Measurements from ENCODE around the gene ABCD3.
"Not testable (repeated sequence)": the region's sequence is repeated elsewhere in the genome, so short reads cannot be mapped to it uniquely, and the experiment has no call there.

Gene ABCD3

DNA sequence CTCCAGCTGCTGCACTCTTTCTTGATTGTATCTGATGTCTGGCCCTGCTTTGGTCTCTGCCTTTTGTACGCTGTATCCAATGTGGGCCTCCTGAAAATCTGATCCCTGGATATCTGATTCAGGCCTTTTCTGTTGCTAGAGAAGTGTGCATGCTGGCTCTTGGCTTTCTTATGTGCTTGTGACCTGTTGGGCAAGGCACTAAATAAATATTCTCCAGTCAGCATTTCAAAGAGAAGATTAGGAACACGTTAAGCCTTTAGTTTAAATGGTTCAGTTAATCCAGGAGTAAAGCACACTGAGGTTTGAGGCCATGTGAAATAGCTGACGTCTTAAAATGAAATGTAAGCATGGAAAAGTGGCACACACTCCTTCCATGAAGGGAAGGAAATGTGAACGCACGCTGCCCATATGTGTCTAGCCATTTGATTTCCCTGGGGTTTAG is 132.6 kb downstream of the ABCD3 start:
- Histone ChIP-seq H3K36me3 (ENCODE audit: insufficient read depth, low read length) (no peaks in the 10 kb centered on the region), H3K4me1 (ENCODE audit: insufficient read depth, low read length) (peaks cover 35% of the 10 kb centered on the region), H3K9ac (ENCODE audit: low read depth, low read length) (no peak overlapping the region), H3K9me3 (ENCODE audit: control insufficient read depth, insufficient read depth, low read length) (no peaks in the 10 kb centered on the region)

GRCh38 chr1:94551449-94551848 is 133.3 kb downstream of the ABCD3 start:
- H3K9me3 ChIP-seq (ENCODE audit: control insufficient read depth, insufficient read depth, low read length) = no peaks in the 10 kb centered on the region
- H3K4me1 ChIP-seq (ENCODE audit: insufficient read depth, low read length) = peaks cover 35% of the 10 kb centered on the region
- H3K9ac ChIP-seq (ENCODE audit: low read depth, low read length) = no peak overlapping the region
- H3K36me3 ChIP-seq (ENCODE audit: insufficient read depth, low read length) = no peaks in the 10 kb centered on the region

- no peaks in the 10 kb centered on the region for H3K36me3 ChIP-seq (ENCODE audit: insufficient read depth, low read length)
- H3K9me3 ChIP-seq (ENCODE audit: control insufficient read depth, insufficient read depth, low read length) = no peaks in the 10 kb centered on the region
- no peak overlapping the region for H3K9ac ChIP-seq (ENCODE audit: low read depth, low read length)
- H3K4me1 ChIP-seq (ENCODE audit: insufficient read depth, low read length) = peaks cover 35% of the 10 kb centered on the region
These were observed 133.9 kb downstream of the ABCD3 start for GRCh38 chr1:94552071-94552586.

DNA sequence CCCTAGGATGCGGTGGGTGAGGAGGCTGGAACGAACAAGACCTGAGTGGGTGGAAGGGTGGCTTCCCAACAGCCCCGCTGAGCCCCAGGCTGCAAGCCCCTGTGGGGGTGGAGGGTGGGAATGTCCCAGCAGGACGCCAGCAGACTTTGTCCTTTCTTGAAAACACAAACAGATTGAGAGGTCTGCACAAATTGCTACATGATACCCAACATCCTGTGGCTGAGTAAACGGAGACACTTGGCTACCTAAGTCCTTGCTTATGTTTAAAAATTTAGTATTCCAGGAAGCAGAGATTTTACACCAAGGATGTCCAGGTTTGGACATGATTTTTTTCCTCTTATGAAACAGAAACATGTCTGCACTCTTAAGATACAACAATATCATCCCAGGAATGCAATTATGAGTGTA is 135.1 kb downstream of the ABCD3 start:
- no peak overlapping the region for H3K9ac ChIP-seq (ENCODE audit: low read depth, low read length)
- no peaks in the 10 kb centered on the region for H3K9me3 ChIP-seq (ENCODE audit: control insufficient read depth, insufficient read depth, low read length)
- no peaks in the 10 kb centered on the region for H3K36me3 ChIP-seq (ENCODE audit: insufficient read depth, low read length)
- H3K4me1 ChIP-seq (ENCODE audit: insufficient read depth, low read length) = peaks cover 35% of the 10 kb centered on the region

DNA sequence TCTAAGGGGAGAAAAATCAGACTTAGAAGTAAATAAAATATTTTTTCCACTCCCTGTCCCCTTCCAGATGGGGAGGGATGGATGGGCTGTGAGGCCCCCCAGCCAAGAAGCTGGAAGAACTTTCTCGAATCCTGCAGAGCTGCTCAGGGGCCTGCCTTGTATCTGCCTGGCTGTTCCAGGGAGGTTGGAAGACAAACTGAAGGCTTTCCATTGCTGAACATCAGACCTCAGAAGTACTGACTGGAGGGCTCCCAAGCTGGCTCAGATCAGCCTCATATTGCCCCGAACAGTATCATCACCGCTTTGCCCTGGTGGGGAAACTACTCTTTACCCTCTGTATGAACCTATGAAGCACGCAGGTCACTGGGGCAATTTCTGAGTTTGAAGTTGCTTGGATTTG is 135.7 kb downstream of the ABCD3 start:
- H3K4me1 ChIP-seq (ENCODE audit: insufficient read depth, low read length) = peaks cover 35% of the 10 kb centered on the region
- no peaks in the 10 kb centered on the region for H3K36me3 ChIP-seq (ENCODE audit: insufficient read depth, low read length)
- no peak overlapping the region for H3K9ac ChIP-seq (ENCODE audit: low read depth, low read length)
- no peaks in the 10 kb centered on the region for H3K9me3 ChIP-seq (ENCODE audit: control insufficient read depth, insufficient read depth, low read length)

DNA sequence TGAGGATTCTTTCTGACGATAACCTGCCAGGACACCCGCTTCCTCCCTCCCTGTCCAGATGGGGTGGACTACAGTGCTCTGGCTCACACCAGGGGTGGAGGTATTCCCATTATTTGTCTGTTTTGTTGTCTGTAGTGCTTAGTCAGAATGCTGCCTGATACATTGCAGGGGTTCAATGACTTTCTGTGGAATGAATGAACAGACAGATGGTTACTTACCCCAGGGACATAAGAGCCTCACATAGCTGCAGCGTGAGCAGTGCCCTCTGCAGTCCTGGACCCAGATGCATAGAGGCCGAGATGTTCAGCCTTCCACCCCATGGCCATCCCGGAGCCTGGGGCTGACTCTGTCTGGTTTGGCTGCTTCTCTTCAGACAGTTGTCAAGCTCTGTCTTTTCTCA is 136.4 kb downstream of the ABCD3 start:
- no peaks in the 10 kb centered on the region for H3K9me3 ChIP-seq (ENCODE audit: control insufficient read depth, insufficient read depth, low read length)
- no peak overlapping the region for H3K9ac ChIP-seq (ENCODE audit: low read depth, low read length)
- no peaks in the 10 kb centered on the region for H3K36me3 ChIP-seq (ENCODE audit: insufficient read depth, low read length)
- H3K4me1 ChIP-seq (ENCODE audit: insufficient read depth, low read length) = peaks cover 35% of the 10 kb centered on the region

- Histone ChIP-seq H3K36me3 (ENCODE audit: insufficient read depth, low read length) (no peaks in the 10 kb centered on the region), H3K4me1 (ENCODE audit: insufficient read depth, low read length) (peaks cover 35% of the 10 kb centered on the region), H3K9ac (ENCODE audit: low read depth, low read length) (no peak overlapping the region), H3K9me3 (ENCODE audit: control insufficient read depth, insufficient read depth, low read length) (no peaks in the 10 kb centered on the region)
These were observed 136.9 kb downstream of the ABCD3 start for GRCh38 chr1:94555091-94555490.

GRCh38 chr1:94559921-94560320 is 141.7 kb downstream of the ABCD3 start:
- no peaks in the 10 kb centered on the region for H3K36me3 ChIP-seq (ENCODE audit: insufficient read depth, low read length)
- H3K4me1 ChIP-seq (ENCODE audit: insufficient read depth, low read length) = peaks cover 3% of the 10 kb centered on the region; the same call in 1 of the 2 replicates
- no peaks in the 10 kb centered on the region for H3K9me3 ChIP-seq (ENCODE audit: control insufficient read depth, insufficient read depth, low read length)
- no peak overlapping the region for H3K9ac ChIP-seq (ENCODE audit: low read depth, low read length)

DNA sequence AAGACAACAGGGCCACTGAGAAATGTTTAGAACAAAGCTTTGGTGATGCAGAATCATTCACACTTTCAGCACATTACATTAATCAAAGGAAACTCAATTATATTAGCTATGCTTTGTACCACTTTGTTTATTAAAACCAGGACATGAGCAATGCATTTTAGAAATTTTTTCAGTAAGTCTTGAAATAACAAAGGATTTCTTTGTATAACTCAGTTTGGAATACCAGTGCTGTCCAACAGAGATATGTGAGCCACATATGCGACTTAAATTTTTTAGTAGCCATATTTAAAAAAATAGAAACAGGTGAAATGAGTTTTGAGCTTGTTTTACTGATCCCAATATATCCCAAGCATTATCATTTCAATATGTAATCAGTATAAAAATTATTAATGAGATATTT is 142.1 kb downstream of the ABCD3 start:
- Histone ChIP-seq H3K9ac (ENCODE audit: low read depth, low read length) (no peak overlapping the region), H3K4me1 (ENCODE audit: insufficient read depth, low read length) (no peaks in the 10 kb centered on the region; the same call in 1 of the 2 replicates), H3K36me3 (ENCODE audit: insufficient read depth, low read length) (no peaks in the 10 kb centered on the region), H3K9me3 (ENCODE audit: control insufficient read depth, insufficient read depth, low read length) (no peaks in the 10 kb centered on the region)

GRCh38 chr1:94562519-94563260 is 144.5 kb downstream of the ABCD3 start:
- H3K9me3 ChIP-seq (ENCODE audit: control insufficient read depth, insufficient read depth, low read length) = no peaks in the 10 kb centered on the region
- H3K4me1 ChIP-seq (ENCODE audit: insufficient read depth, low read length) = no peaks in the 10 kb centered on the region; the same call in 1 of the 2 replicates
- H3K36me3 ChIP-seq (ENCODE audit: insufficient read depth, low read length) = no peaks in the 10 kb centered on the region
- H3K9ac ChIP-seq (ENCODE audit: low read depth, low read length) = no peak overlapping the region

DNA sequence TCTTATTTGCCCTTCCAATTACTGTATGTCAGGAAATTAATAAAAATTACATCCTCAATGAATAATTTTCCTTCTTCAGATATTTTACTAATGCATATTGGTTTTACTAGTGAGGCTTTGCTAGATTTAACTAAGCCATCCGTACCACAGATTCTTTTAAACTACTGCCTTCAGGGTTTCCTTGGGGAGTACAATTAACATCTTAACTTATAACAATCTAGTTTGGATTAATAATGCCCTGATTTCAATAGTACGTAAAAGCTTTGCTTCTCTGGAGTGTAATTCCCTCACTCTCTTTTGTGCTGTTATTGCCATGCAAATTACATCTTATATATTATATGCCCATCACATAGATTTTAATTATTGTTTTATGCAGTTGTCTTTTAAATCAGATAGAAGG is 147.7 kb downstream of the ABCD3 start:
- no peaks in the 10 kb centered on the region for H3K36me3 ChIP-seq (ENCODE audit: insufficient read depth, low read length)
- no peak overlapping the region for H3K9ac ChIP-seq (ENCODE audit: low read depth, low read length)
- H3K4me1 ChIP-seq (ENCODE audit: insufficient read depth, low read length) = no peaks in the 10 kb centered on the region
- H3K9me3 ChIP-seq (ENCODE audit: control insufficient read depth, insufficient read depth, low read length) = no peaks in the 10 kb centered on the region

- not testable (repeated sequence) for H3K9me3 ChIP-seq (ENCODE audit: control insufficient read depth, insufficient read depth, low read length); H3K36me3 ChIP-seq (ENCODE audit: insufficient read depth, low read length); H3K9ac ChIP-seq (ENCODE audit: low read depth, low read length); H3K4me1 ChIP-seq (ENCODE audit: insufficient read depth, low read length)
These were observed 148.2 kb downstream of the ABCD3 start for GRCh38 chr1:94566436-94566835.

DNA sequence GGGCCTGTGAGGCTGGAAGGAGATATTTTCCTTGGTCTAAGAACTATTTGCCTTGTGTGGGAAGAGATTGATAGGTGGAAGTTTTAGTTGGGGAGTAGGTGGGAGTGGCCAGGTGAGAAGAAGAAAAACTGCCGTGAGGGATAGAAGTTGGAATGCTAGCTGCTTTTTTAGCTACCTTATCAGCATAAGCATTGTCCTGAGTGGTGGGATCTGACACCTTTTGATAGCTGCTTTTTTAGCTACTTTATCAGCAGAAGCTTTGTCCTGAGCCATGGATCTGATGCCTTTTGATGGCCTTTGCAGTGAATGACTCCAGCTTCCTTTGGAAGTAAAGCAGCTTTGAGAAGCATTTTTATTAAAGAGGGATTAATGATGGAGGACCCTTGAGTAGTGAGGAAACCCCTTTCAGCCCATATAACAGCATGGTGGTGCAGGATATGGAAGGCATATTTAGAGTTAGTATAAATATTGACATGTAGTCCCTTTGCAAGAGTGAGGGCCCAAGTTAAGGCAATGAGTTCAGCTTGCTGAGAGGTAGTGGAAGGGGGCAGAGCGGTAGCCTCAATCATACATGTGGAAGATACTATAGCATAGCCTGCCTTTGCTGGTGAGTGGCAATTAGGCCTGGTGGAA is 149.9 kb downstream of the ABCD3 start:
- H3K9ac ChIP-seq (ENCODE audit: low read depth, low read length); H3K36me3 ChIP-seq (ENCODE audit: insufficient read depth, low read length); H3K4me1 ChIP-seq (ENCODE audit: insufficient read depth, low read length); H3K9me3 ChIP-seq (ENCODE audit: control insufficient read depth, insufficient read depth, low read length): not testable (repeated sequence)

Measured in ES-I3 (cell line).